HepG2 (cell line): Measurements from ENCODE around the gene NCKAP1. TPM values are rescaled to one million over a fixed set of nuclear protein-coding genes. Genes with fewer than 3 reads are reported as not detected.

Source experiments
- AGO2 ChIP-seq: fragments of 200-400 bp; formaldehyde crosslinking; optimal IDR thresholded peaks from 2 replicates; pipeline ENCODE3; 2017; ENCODE audit warnings: mild to moderate bottlenecking, low read depth, low read length, moderate library complexity
- AKAP8 ChIP-seq: sonication (generic); formaldehyde crosslinking; IDR thresholded peaks from 2 replicates; pipeline ENCODE4 v1.5.1; 2020; ENCODE audit warnings: mild to moderate bottlenecking, missing genetic modification reagents
- ERF ChIP-seq: IDR thresholded peaks from 2 replicates; pipeline ENCODE4 v1.6.1; 2018; ENCODE audit warnings: missing biosample characterization, missing genetic modification reagents
- ETV5 ChIP-seq: IDR thresholded peaks from 2 replicates; pipeline ENCODE4 v1.6.1; 2018; ENCODE audit warnings: missing biosample characterization, missing genetic modification reagents, inconsistent platforms, borderline replicate concordance
- ETV6 ChIP-seq: sonication (generic); formaldehyde crosslinking; conservative IDR thresholded peaks from 2 replicates; pipeline ENCODE4 v1.4.0; 2020; ENCODE audit warnings: missing genetic modification reagents
- HMG20B ChIP-seq: conservative IDR thresholded peaks from 2 replicates; pipeline ENCODE4 v1.6.1; 2016; ENCODE audit warnings: missing genetic modification reagents, missing compliant biosample characterization
- KDM3A ChIP-seq: IDR thresholded peaks from 2 replicates; pipeline ENCODE4 v1.6.1; 2018; ENCODE audit warnings: low read depth, missing compliant biosample characterization
- MYC ChIP-seq: sonication (generic); formaldehyde crosslinking; IDR thresholded peaks from 2 replicates; pipeline ENCODE4 v1.9.0; 2021; ENCODE audit warnings: missing genetic modification reagents, borderline replicate concordance
- PHF21A ChIP-seq: sonication (generic); formaldehyde crosslinking; IDR thresholded peaks from 2 replicates; pipeline ENCODE4 v1.5.0; 2020; ENCODE audit warnings: mild to moderate bottlenecking, missing genetic modification reagents
- SMAD3 ChIP-seq: sonication (generic); formaldehyde crosslinking; IDR thresholded peaks from 2 replicates; pipeline ENCODE4 v1.4.0; 2020; ENCODE audit warnings: missing genetic modification reagents
- SRSF1 ChIP-seq: fragments of 200-400 bp; formaldehyde crosslinking; optimal IDR thresholded peaks from 2 replicates; pipeline ENCODE3; 2017; ENCODE audit warnings: mild to moderate bottlenecking, low read depth, low read length, moderate library complexity
- ZFP36L1 ChIP-seq: sonication (generic); formaldehyde crosslinking; IDR thresholded peaks from 2 replicates; pipeline ENCODE4 v1.8.0; 2022; ENCODE audit warnings: mild to moderate bottlenecking, missing genetic modification reagents, moderate library complexity
- ZMYM2 ChIP-seq: sonication (generic); formaldehyde crosslinking; IDR thresholded peaks from 2 replicates; pipeline ENCODE4 v1.8.0; 2022; ENCODE audit warnings: mild to moderate bottlenecking, missing genetic modification reagents
- ZNF12 ChIP-seq: sonication (generic); formaldehyde crosslinking; IDR thresholded peaks from 2 replicates; pipeline ENCODE4 v1.5.0; 2020; ENCODE audit warnings: missing genetic modification reagents
- ZNF180 ChIP-seq: sonication (generic); formaldehyde crosslinking; IDR thresholded peaks from 2 replicates; pipeline ENCODE4 v1.4.0; 2020; ENCODE audit warnings: low read depth, missing genetic modification reagents, borderline replicate concordance
- ZNF737 ChIP-seq: sonication (generic); formaldehyde crosslinking; IDR thresholded peaks from 2 replicates; pipeline ENCODE4 v1.5.0; 2020; ENCODE audit warnings: missing genetic modification reagents, mild to moderate bottlenecking, borderline replicate concordance
- ZNF816 ChIP-seq: sonication (generic); formaldehyde crosslinking; IDR thresholded peaks from 2 replicates; pipeline ENCODE4 v1.8.0; 2022; ENCODE audit warnings: missing genetic modification reagents, mild to moderate bottlenecking, borderline replicate concordance
- polyA plus RNA-seq, 8 experiments: library from polyadenylated mRNA; depleted of rRNA in 3 of 8; stranded (reverse) in 7 of 8; unstranded in 1 of 8; fragments of >200 nt; fragmentation: Illumina TruSeq in 4 of 8; extraction: Trizol in 4 of 8; gene quantifications; 2 replicates each; pipeline versions ENCODE4 v1.2.1 to v1.2.3, GENCODE V29; 2011 to 2016; ENCODE audit warnings: low read depth in 4 of 8, missing spikeins in 1 of 8, mixed read lengths in 1 of 8; ENCODE audit not compliant: insufficient read depth in 1 of 8
- total RNA-seq, 5 experiments: library from RNA; depleted of rRNA; stranded (reverse); fragments of >200 nt; fragmentation: Illumina TruSeq; extraction: Trizol; gene quantifications; 2 replicates each; pipeline ENCODE4 v1.2.3, GENCODE V29; 2016; ENCODE audit warnings: low read depth in 1 of 5
- TF ChIP-seq, protein P1 (sequence below): sonication (generic); formaldehyde crosslinking; IDR thresholded peaks from 2 replicates; pipeline ENCODE4 v1.4.0; 2020; ENCODE audit warnings: missing genetic modification reagents
- TF ChIP-seq, protein P2 (sequence below): IDR thresholded peaks from 2 replicates; pipeline ENCODE4 v1.6.1; 2016
- TF ChIP-seq, protein P3 (sequence below): sonication (generic); formaldehyde crosslinking; conservative IDR thresholded peaks from 2 replicates; pipeline ENCODE4 v1.4.0; 2020; ENCODE audit warnings: missing genetic modification reagents
- TF ChIP-seq, protein P4 (sequence below): sonication (generic); formaldehyde crosslinking; IDR thresholded peaks from 2 replicates; pipeline ENCODE4 v1.4.0; 2020; ENCODE audit warnings: missing genetic modification reagents, borderline replicate concordance

Gene NCKAP1
- total and polyA plus RNA-seq, 2 of the 13 experiments (the other 11 are each of a cell fraction or from before 2014, with no cell fraction given) = 72.1 to 96.3 TPM

DNA sequence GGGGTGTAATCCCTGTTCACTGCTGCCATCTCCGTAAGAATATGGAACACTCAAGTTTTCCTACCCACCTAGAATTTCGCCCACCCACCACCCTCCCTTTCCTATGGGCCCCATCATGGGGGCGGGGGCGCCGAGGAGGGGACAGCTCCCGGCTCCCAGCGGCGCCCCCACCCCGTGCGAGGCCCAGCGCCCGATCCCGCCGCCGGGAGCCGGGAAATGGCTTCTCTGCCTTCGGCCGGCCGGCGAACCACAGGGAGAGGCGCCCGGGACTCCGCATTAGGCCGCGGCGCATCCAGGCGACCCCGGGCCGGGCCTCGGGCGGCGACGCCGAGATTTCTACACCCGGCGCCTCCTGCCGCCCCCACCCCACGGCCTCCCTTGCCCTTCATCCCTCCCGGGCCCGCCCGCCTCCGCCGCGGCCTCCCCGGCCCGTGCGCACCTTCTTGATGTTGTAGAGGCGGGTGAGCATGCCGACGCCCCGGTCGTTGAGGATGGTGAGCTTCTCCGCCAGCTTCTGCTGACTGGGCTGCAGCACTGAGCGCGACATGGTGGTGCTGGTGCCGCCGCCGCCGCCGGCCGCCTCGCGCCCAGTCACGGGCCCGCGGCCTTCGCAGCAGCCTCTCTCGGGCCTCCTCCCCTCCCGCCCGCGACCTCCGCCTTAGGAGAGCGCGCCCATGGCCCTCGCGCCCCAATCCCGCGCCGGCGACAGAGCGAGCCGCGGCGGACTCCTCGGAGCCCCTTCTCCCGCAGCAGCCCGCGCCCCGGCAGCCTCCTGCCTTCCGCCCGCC lies 510 bp downstream of the NCKAP1 start (continued):
- TF ChIP-seq KDM3A (CRISPR knock-in tag) (no peak), AKAP8 (no peak), AGO2 (peak; percentile 92), ZMYM2 (CRISPR knock-in tag) (no peak), ETV6 (CRISPR knock-in tag) (no peak), ZFP36L1 (no peak), SRSF1 (no peak), ZNF737 (CRISPR knock-in tag) (no peak), SMAD3 (no peak), ERF (CRISPR knock-in tag) (no peak), HMG20B (CRISPR knock-in tag) (no peak), ZNF180 (no peak), ZNF12 (CRISPR knock-in tag) (no peak; the same call in 1 of the 2 replicates), MYC (CRISPR knock-in tag) (peak; percentile 28; the same call in 1 of the 2 replicates), PHF21A (CRISPR knock-in tag) (no peak), ZNF816 (no peak), ETV5 (CRISPR knock-in tag) (0 out of 2 replicates have a peak, but pooled peaks have one; percentile 16)
- TF ChIP-seq, protein P1, sequence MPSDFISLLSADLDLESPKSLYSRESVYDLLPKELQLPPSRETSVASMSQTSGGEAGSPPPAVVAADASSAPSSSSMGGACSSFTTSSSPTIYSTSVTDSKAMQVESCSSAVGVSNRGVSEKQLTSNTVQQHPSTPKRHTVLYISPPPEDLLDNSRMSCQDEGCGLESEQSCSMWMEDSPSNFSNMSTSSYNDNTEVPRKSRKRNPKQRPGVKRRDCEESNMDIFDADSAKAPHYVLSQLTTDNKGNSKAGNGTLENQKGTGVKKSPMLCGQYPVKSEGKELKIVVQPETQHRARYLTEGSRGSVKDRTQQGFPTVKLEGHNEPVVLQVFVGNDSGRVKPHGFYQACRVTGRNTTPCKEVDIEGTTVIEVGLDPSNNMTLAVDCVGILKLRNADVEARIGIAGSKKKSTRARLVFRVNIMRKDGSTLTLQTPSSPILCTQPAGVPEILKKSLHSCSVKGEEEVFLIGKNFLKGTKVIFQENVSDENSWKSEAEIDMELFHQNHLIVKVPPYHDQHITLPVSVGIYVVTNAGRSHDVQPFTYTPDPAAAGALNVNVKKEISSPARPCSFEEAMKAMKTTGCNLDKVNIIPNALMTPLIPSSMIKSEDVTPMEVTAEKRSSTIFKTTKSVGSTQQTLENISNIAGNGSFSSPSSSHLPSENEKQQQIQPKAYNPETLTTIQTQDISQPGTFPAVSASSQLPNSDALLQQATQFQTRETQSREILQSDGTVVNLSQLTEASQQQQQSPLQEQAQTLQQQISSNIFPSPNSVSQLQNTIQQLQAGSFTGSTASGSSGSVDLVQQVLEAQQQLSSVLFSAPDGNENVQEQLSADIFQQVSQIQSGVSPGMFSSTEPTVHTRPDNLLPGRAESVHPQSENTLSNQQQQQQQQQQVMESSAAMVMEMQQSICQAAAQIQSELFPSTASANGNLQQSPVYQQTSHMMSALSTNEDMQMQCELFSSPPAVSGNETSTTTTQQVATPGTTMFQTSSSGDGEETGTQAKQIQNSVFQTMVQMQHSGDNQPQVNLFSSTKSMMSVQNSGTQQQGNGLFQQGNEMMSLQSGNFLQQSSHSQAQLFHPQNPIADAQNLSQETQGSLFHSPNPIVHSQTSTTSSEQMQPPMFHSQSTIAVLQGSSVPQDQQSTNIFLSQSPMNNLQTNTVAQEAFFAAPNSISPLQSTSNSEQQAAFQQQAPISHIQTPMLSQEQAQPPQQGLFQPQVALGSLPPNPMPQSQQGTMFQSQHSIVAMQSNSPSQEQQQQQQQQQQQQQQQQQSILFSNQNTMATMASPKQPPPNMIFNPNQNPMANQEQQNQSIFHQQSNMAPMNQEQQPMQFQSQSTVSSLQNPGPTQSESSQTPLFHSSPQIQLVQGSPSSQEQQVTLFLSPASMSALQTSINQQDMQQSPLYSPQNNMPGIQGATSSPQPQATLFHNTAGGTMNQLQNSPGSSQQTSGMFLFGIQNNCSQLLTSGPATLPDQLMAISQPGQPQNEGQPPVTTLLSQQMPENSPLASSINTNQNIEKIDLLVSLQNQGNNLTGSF (CRISPR knock-in tag) = 0 out of 2 replicates have a peak, but pooled peaks have one; percentile 8
- TF ChIP-seq, protein P2, sequence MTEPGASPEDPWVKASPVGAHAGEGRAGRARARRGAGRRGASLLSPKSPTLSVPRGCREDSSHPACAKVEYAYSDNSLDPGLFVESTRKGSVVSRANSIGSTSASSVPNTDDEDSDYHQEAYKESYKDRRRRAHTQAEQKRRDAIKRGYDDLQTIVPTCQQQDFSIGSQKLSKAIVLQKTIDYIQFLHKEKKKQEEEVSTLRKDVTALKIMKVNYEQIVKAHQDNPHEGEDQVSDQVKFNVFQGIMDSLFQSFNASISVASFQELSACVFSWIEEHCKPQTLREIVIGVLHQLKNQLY (CRISPR knock-in tag) = no peak
- TF ChIP-seq, protein P3, sequence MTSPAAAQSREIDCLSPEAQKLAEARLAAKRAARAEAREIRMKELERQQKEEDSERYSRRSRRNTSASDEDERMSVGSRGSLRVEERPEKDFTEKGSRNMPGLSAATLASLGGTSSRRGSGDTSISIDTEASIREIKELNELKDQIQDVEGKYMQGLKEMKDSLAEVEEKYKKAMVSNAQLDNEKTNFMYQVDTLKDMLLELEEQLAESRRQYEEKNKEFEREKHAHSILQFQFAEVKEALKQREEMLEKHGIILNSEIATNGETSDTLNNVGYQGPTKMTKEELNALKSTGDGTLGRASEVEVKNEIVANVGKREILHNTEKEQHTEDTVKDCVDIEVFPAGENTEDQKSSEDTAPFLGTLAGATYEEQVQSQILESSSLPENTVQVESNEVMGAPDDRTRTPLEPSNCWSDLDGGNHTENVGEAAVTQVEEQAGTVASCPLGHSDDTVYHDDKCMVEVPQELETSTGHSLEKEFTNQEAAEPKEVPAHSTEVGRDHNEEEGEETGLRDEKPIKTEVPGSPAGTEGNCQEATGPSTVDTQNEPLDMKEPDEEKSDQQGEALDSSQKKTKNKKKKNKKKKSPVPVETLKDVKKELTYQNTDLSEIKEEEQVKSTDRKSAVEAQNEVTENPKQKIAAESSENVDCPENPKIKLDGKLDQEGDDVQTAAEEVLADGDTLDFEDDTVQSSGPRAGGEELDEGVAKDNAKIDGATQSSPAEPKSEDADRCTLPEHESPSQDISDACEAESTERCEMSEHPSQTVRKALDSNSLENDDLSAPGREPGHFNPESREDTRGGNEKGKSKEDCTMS (CRISPR knock-in tag) = no peak
- TF ChIP-seq, protein P4, sequence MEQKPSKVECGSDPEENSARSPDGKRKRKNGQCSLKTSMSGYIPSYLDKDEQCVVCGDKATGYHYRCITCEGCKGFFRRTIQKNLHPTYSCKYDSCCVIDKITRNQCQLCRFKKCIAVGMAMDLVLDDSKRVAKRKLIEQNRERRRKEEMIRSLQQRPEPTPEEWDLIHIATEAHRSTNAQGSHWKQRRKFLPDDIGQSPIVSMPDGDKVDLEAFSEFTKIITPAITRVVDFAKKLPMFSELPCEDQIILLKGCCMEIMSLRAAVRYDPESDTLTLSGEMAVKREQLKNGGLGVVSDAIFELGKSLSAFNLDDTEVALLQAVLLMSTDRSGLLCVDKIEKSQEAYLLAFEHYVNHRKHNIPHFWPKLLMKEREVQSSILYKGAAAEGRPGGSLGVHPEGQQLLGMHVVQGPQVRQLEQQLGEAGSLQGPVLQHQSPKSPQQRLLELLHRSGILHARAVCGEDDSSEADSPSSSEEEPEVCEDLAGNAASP = no peak
